Neural cell (in vitro differentiated cells): ENCODE data around the gene C19orf85. TPM values are rescaled to one million over a fixed set of nuclear protein-coding genes. Genes with fewer than 3 reads are reported as not detected.
A peak's percentile ranks its signal among the peaks of the same experiment; 100 is the strongest.

Source experiments
- H2AFZ ChIP-seq: fragments of 200-600, 300-800 bp; sonication (generic), shearing (Covaris generic); 2 replicates; pipeline ENCODE4 v1.6.0; 2014; ENCODE audit warnings: low read depth, mild to moderate bottlenecking, antibody characterized with exemption, low read length, moderate library complexity
- H3F3A ChIP-seq: fragments of 200-600 bp; shearing (Covaris generic); 2 replicates; pipeline ENCODE4 v1.6.1; 2016; ENCODE audit warnings: mild to moderate bottlenecking, moderate library complexity, mixed read lengths, antibody characterized with exemption, low read length; ENCODE audit not compliant: insufficient read depth, poor library complexity, severe bottlenecking
- H3K27ac ChIP-seq: fragments of 200-600, 300-800 bp; sonication (generic), shearing (Covaris generic); 2 replicates; pipeline ENCODE4 v1.5.1; 2014; ENCODE audit warnings: mild to moderate bottlenecking, low read length, moderate library complexity
- H3K27me3 ChIP-seq: fragments of 300-800, 200-600 bp; sonication (generic), shearing (Covaris generic); 2 replicates; pipeline ENCODE4 v1.6.0; 2014; ENCODE audit warnings: mild to moderate bottlenecking, low read depth, low read length, moderate library complexity; ENCODE audit not compliant: insufficient read depth
- H3K36me3 ChIP-seq: fragments of 300-800, 200-600 bp; sonication (generic), shearing (Covaris generic); 2 replicates; pipeline ENCODE4 v1.5.1; 2014; ENCODE audit warnings: mild to moderate bottlenecking, antibody characterized with exemption, low read length, moderate library complexity; ENCODE audit not compliant: insufficient read depth
- H3K4me2 ChIP-seq: fragments of 300-800, 200-600 bp; sonication (generic), shearing (Covaris generic); 2 replicates; pipeline ENCODE4 v1.6.0; 2014; ENCODE audit warnings: mild to moderate bottlenecking, low read length
- H3K4me3 ChIP-seq: fragments of 300-800, 200-600 bp; sonication (generic), shearing (Covaris generic); 2 replicates; pipeline ENCODE4 v1.5.1; 2014; ENCODE audit warnings: mild to moderate bottlenecking, low read length, moderate library complexity
- H3K79me2 ChIP-seq: fragments of 200-600 bp; shearing (Covaris generic); replicated peaks from 2 replicates; pipeline ENCODE4 v1.6.0; 2014; ENCODE audit warnings: mild to moderate bottlenecking, low read length, moderate library complexity; ENCODE audit not compliant: insufficient read depth
- H3K9ac ChIP-seq: fragments of 300-800, 200-600 bp; sonication (generic), shearing (Covaris generic); 2 replicates; pipeline ENCODE4 v1.6.1; 2016; ENCODE audit warnings: mild to moderate bottlenecking, low read length, mixed read lengths
- H3K9me2 ChIP-seq: fragments of 200-600 bp; shearing (Covaris generic); 2 replicates; pipeline ENCODE4 v1.6.1; 2016; ENCODE audit warnings: mild to moderate bottlenecking, low read length, mixed read lengths; ENCODE audit not compliant: insufficient read depth
- H3K9me3 ChIP-seq: fragments of 200-600, 300-800 bp; sonication (generic), shearing (Covaris generic); 2 replicates; pipeline ENCODE4 v1.6.1; 2016; ENCODE audit warnings: mild to moderate bottlenecking, mixed run types, low read length, moderate library complexity, mixed read lengths
- H4K20me1 ChIP-seq: fragments of 200-600 bp; shearing (Covaris generic); 2 replicates; pipeline ENCODE4 v1.6.1; 2016; ENCODE audit warnings: mild to moderate bottlenecking, mixed run types; ENCODE audit not compliant: insufficient read depth
- EP300 ChIP-seq: fragments of 450-650 bp; conservative IDR thresholded peaks from 2 replicates; pipeline ENCODE4 v1.6.1; 2014; ENCODE audit warnings: antibody characterized with exemption, mild to moderate bottlenecking, moderate library complexity; ENCODE audit not compliant: poor library complexity, severe bottlenecking
- EZH2 ChIP-seq: fragments of 200-600, 300-800 bp; shearing (Covaris generic), sonication (generic); IDR thresholded peaks from 2 replicates; pipeline ENCODE4 v1.6.1; 2014; ENCODE audit warnings: antibody characterized with exemption, low read length, borderline replicate concordance, mild to moderate bottlenecking; ENCODE audit not compliant: insufficient read depth, poor library complexity, severe bottlenecking
- MXI1 ChIP-seq: fragments of 450-650 bp; conservative IDR thresholded peaks from 2 replicates; pipeline ENCODE4 v1.6.1; 2014; ENCODE audit warnings: antibody characterized with exemption, mild to moderate bottlenecking; ENCODE audit not compliant: poor library complexity, severe bottlenecking
- POLR2AphosphoS5 ChIP-seq: IDR thresholded peaks from 2 replicates; pipeline ENCODE4 v1.6.1; 2012
- RAD21 ChIP-seq: fragments of 450-650 bp; conservative IDR thresholded peaks from 2 replicates; pipeline ENCODE4 v1.6.1; 2014; ENCODE audit warnings: antibody characterized with exemption, mild to moderate bottlenecking, moderate library complexity
- SMC3 ChIP-seq: fragments of 450-650 bp; conservative IDR thresholded peaks from 2 replicates; pipeline ENCODE4 v1.6.1; 2014; ENCODE audit warnings: antibody characterized with exemption, mild to moderate bottlenecking, moderate library complexity; ENCODE audit not compliant: poor library complexity
- TAF1 ChIP-seq: IDR thresholded peaks from 2 replicates; pipeline ENCODE4 v1.6.1; 2012; ENCODE audit warnings: low read depth
- polyA plus RNA-seq: library from polyadenylated mRNA; depleted of rRNA; stranded (reverse); fragments of >200 nt; gene quantifications from 2 replicates; pipeline ENCODE4 v1.2.3, GENCODE V29; 2014
- TF ChIP-seq, protein P1 (sequence below): fragments of 450-650 bp; IDR thresholded peaks from 2 replicates; pipeline ENCODE4 v1.5.1; 2014; ENCODE audit warnings: antibody characterized with exemption, mild to moderate bottlenecking, moderate library complexity; ENCODE audit not compliant: poor library complexity, severe bottlenecking
- TF ChIP-seq, protein P2 (sequence below): IDR thresholded peaks from 2 replicates; pipeline ENCODE4 v1.6.1; 2012; ENCODE audit warnings: borderline replicate concordance

The C19orf85 gene
- polyA plus RNA-seq, 1 donor from 2014 or later = 0.19 TPM

DNA sequence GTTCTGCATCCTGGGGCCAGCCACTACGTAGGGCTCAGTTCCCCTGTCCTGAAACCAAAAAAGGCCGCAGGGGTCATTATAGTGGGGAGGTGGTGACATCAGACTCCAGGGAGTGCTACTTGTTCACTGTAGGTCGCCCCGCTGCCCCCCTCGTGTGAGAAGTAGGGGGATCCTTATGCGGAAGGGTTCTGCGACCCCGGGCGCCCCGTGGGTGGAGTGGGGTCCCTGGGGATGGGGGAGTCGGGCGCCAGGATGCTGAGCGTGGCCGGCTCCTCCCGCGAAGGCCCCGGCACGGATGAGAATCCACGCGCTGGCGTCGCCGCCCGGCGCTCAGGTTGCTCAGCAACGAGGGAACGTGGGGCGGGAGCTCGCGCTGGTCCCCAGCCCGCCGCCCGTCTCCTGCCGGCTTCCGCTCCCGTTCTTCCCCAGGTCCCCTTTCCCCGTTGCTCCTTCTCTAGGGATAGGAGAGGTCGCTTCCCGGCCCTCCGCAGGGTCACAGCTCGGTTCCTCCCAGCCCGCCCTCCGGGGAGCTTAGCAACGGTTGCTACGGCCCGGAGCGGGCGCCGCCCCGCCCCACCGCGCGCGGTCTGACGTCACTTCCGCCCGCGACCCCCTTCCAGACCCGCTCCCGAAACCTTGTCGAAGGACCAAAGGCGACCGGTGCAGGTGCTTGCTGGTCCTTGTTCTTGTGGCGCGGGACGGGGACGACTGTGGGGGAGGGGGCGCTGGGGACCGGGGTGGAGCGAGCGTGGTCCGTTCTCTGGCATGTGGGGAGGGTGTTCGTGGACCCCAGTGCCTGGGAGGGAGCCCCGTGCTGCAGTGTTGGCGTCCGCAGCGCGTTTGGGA, 20.3 kb upstream of the C19orf85 start, which contains the start of gene NAT14:
NAT14 (plus strand) TSS at position 596 of the 846 bp plus-strand sequence. CDS start 521 bp downstream, outside the sequence.
- no peaks in the 10 kb centered on the region for H3F3A ChIP-seq
- no peaks in the 10 kb centered on the region for H3K9me2 ChIP-seq
- TF ChIP-seq EZH2 = no peak
- TF ChIP-seq SMC3 = peak; percentile 23
- TF ChIP-seq MXI1 = peak; percentile 96
- peak; percentile 53 for TF ChIP-seq TAF1
- peak; percentile 64 for TF ChIP-seq EP300
- TF ChIP-seq RAD21 = peak; percentile 34
- TF ChIP-seq, protein P1, sequence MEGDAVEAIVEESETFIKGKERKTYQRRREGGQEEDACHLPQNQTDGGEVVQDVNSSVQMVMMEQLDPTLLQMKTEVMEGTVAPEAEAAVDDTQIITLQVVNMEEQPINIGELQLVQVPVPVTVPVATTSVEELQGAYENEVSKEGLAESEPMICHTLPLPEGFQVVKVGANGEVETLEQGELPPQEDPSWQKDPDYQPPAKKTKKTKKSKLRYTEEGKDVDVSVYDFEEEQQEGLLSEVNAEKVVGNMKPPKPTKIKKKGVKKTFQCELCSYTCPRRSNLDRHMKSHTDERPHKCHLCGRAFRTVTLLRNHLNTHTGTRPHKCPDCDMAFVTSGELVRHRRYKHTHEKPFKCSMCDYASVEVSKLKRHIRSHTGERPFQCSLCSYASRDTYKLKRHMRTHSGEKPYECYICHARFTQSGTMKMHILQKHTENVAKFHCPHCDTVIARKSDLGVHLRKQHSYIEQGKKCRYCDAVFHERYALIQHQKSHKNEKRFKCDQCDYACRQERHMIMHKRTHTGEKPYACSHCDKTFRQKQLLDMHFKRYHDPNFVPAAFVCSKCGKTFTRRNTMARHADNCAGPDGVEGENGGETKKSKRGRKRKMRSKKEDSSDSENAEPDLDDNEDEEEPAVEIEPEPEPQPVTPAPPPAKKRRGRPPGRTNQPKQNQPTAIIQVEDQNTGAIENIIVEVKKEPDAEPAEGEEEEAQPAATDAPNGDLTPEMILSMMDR = no peak
- TF ChIP-seq, protein P2, sequence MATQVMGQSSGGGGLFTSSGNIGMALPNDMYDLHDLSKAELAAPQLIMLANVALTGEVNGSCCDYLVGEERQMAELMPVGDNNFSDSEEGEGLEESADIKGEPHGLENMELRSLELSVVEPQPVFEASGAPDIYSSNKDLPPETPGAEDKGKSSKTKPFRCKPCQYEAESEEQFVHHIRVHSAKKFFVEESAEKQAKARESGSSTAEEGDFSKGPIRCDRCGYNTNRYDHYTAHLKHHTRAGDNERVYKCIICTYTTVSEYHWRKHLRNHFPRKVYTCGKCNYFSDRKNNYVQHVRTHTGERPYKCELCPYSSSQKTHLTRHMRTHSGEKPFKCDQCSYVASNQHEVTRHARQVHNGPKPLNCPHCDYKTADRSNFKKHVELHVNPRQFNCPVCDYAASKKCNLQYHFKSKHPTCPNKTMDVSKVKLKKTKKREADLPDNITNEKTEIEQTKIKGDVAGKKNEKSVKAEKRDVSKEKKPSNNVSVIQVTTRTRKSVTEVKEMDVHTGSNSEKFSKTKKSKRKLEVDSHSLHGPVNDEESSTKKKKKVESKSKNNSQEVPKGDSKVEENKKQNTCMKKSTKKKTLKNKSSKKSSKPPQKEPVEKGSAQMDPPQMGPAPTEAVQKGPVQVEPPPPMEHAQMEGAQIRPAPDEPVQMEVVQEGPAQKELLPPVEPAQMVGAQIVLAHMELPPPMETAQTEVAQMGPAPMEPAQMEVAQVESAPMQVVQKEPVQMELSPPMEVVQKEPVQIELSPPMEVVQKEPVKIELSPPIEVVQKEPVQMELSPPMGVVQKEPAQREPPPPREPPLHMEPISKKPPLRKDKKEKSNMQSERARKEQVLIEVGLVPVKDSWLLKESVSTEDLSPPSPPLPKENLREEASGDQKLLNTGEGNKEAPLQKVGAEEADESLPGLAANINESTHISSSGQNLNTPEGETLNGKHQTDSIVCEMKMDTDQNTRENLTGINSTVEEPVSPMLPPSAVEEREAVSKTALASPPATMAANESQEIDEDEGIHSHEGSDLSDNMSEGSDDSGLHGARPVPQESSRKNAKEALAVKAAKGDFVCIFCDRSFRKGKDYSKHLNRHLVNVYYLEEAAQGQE = no peak
- peak; percentile 70 for TF ChIP-seq POLR2AphosphoS5
- H3K9me3 ChIP-seq = no peaks in the 10 kb centered on the region
- no peaks in the 10 kb centered on the region for H4K20me1 ChIP-seq
- H2AFZ ChIP-seq = peak within 1 kb of the TSS; percentile 76
- H3K36me3 ChIP-seq = no peaks in the 10 kb centered on the region
- peak within 1 kb of the TSS; percentile 90 for H3K4me3 ChIP-seq
- H3K4me2 ChIP-seq = peak within 1 kb of the TSS; percentile 88
- no peaks in the 10 kb centered on the region for H3K27me3 ChIP-seq
- H3K27ac ChIP-seq = peak within 1 kb of the TSS; percentile 87
- peak within 1 kb of the TSS; percentile 95 for H3K9ac ChIP-seq
- H3K79me2 ChIP-seq = peaks cover 14% of the 10 kb centered on the region

DNA sequence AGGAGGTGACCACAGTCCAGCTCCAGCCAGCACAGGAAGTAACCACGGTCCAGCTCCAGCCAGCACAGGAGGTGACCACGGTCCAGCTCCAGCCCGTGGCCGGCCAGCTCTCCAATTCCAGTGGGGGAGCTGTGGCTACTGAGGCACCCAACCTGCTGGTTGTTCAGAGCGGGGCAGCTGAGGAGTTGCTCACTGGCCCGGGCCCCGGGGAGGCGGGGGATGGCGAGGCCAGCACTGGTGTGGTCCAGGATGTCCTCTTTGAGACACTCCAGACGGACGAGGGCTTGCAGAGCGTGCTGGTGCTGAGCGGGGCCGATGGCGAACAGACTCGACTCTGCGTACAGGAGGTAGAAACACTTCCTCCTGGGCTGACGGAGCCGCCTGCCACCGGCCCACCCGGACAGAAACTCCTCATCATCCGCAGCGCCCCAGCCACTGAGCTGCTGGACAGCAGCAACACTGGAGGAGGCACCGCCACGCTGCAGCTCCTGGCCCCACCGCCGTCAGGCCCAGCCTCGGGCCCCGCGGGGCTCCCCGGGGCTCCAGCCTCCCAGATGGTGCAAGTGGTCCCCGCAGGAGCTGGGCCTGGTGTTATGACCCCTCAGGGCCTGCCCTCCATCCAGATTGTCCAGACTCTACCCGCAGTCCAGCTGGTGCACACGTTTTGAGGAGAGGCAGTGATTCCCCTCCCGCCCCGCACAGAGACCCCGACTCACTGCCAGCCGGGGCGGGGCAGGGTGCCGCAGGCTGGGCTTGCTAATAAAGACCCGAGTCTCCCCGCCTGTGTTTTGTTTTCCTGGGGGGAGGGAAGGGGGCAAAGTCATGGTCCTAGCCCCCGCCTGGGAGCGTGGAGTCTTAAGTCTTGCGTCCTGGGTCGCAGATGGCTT, 19.4 kb upstream of the C19orf85 start:
- H4K20me1 ChIP-seq = no peaks in the 10 kb centered on the region
- peak overlapping the region; percentile 90 for H3K4me3 ChIP-seq
- H3K4me2 ChIP-seq = peak overlapping the region; percentile 84
- H3K79me2 ChIP-seq = peaks cover 14% of the 10 kb centered on the region
- peak overlapping the region; percentile 95 for H3K9ac ChIP-seq
- peak overlapping the region; percentile 87 for H3K27ac ChIP-seq
- no peaks in the 10 kb centered on the region for H3K9me3 ChIP-seq
- TF ChIP-seq SMC3 (no peak), POLR2AphosphoS5 (no peak), EZH2 (no peak), EP300 (no peak), TAF1 (no peak), RAD21 (no peak), MXI1 (no peak)
- TF ChIP-seq, protein P2 = no peak
- TF ChIP-seq, protein P1 = no peak
- H2AFZ ChIP-seq = no peak overlapping the region
- H3K9me2 ChIP-seq = no peaks in the 10 kb centered on the region
- H3K36me3 ChIP-seq = no peaks in the 10 kb centered on the region
- no peaks in the 10 kb centered on the region for H3K27me3 ChIP-seq
- H3F3A ChIP-seq = no peaks in the 10 kb centered on the region
